SK-N-SH treated with all-trans-retinoic acid at 6 μM for 48 hours (cell line): ENCODE measurements around the gene GMEB2.
A peak's percentile ranks its signal among the peaks of the same experiment; 100 is the strongest.
"Not testable (repeated sequence)": the region's sequence is repeated elsewhere in the genome, so short reads cannot be mapped to it uniquely, and the experiment has no call there.

ENCODE experiments used
- ATAC-seq: fragments of 200-7000 bp; cut with Tn5 transposase; 3 replicates; pipeline ENCODE4 v1.9.1; 2020; ENCODE audit warnings: mild to moderate bottlenecking, moderate library complexity
- ARNTL ChIP-seq: fragments of 450-650 bp; formaldehyde crosslinking; IDR thresholded peaks from 2 replicates; pipeline ENCODE4 v1.5.0; 2020; ENCODE audit warnings: low read depth, mild to moderate bottlenecking, moderate library complexity, borderline replicate concordance
- BACH2 ChIP-seq: fragments of 250-450 bp; sonication (Bioruptor Pico); IDR thresholded peaks from 2 replicates; pipeline ENCODE4 v1.9.0; 2021; ENCODE audit warnings: mild to moderate bottlenecking, borderline replicate concordance
- CSRNP3 ChIP-seq: fragments of 250-450 bp; sonication (Bioruptor Pico); IDR thresholded peaks from 2 replicates; pipeline ENCODE4 v1.5.1; 2021; ENCODE audit warnings: mild to moderate bottlenecking, moderate library complexity
- ESRRG ChIP-seq: fragments of 250-450 bp; sonication (Bioruptor Pico); IDR thresholded peaks from 2 replicates; pipeline ENCODE4 v1.6.1; 2021; ENCODE audit warnings: mild to moderate bottlenecking
- ISL1 ChIP-seq: fragments of 250-450 bp; sonication (Bioruptor Pico); IDR thresholded peaks from 2 replicates; pipeline ENCODE4 v2.1.2; 2022; ENCODE audit warnings: mild to moderate bottlenecking, moderate library complexity
- OSR1 ChIP-seq: fragments of 250-450 bp; sonication (Bioruptor Pico); IDR thresholded peaks from 2 replicates; pipeline ENCODE4 v1.8.0; 2022; ENCODE audit warnings: moderate library complexity, mild to moderate bottlenecking, inconsistent platforms
- PATZ1 ChIP-seq: fragments of 250-450 bp; sonication (Bioruptor Pico); IDR thresholded peaks from 2 replicates; pipeline ENCODE4 v1.8.0; 2020; ENCODE audit warnings: mild to moderate bottlenecking, moderate library complexity, borderline replicate concordance
- POU6F1 ChIP-seq: fragments of 250-450 bp; sonication (Bioruptor Pico); IDR thresholded peaks from 2 replicates; pipeline ENCODE4 v1.8.0; 2021; ENCODE audit warnings: low read depth, mild to moderate bottlenecking, moderate library complexity, borderline replicate concordance
- PPARA ChIP-seq: fragments of 250-450 bp; sonication (Bioruptor Pico); IDR thresholded peaks from 2 replicates; pipeline ENCODE4 v1.5.0; 2020; ENCODE audit warnings: mild to moderate bottlenecking, borderline replicate concordance
- RARB ChIP-seq: fragments of 250-450 bp; sonication (Bioruptor Pico); IDR thresholded peaks from 2 replicates; pipeline ENCODE4 v1.8.0; 2021; ENCODE audit warnings: mild to moderate bottlenecking, moderate library complexity
- SNAI2 ChIP-seq: fragments of 250-450 bp; sonication (Bioruptor Pico); IDR thresholded peaks from 2 replicates; pipeline ENCODE4 v1.5.0; 2020; ENCODE audit warnings: mild to moderate bottlenecking, moderate library complexity
- TCF4 ChIP-seq: fragments of 250-450 bp; sonication (Bioruptor Pico); IDR thresholded peaks from 2 replicates; pipeline ENCODE4 v1.8.0; 2021; ENCODE audit warnings: mild to moderate bottlenecking, moderate library complexity, borderline replicate concordance
- TOX ChIP-seq: fragments of 250-450 bp; sonication (Bioruptor Pico); IDR thresholded peaks from 2 replicates; pipeline ENCODE4 v1.8.0; 2021; ENCODE audit warnings: mild to moderate bottlenecking, moderate library complexity, borderline replicate concordance
- TSHZ2 ChIP-seq: fragments of 250-450 bp; sonication (Bioruptor Pico); IDR thresholded peaks from 2 replicates; pipeline ENCODE4 v1.5.0; 2020; ENCODE audit warnings: mild to moderate bottlenecking, moderate library complexity
- ZC3H10 ChIP-seq: fragments of 250-450 bp; sonication (Bioruptor Pico); IDR thresholded peaks from 2 replicates; pipeline ENCODE4 v1.5.1; 2021; ENCODE audit warnings: mild to moderate bottlenecking, moderate library complexity
- ZFP30 ChIP-seq: fragments of 450-650 bp; formaldehyde crosslinking; IDR thresholded peaks from 2 replicates; pipeline ENCODE4 v1.5.0; 2022; ENCODE audit warnings: mild to moderate bottlenecking, moderate library complexity
- ZNF565 ChIP-seq: fragments of 450-650 bp; formaldehyde crosslinking; conservative IDR thresholded peaks from 2 replicates; pipeline ENCODE4 v1.5.0; 2020; ENCODE audit warnings: low read depth, mild to moderate bottlenecking, moderate library complexity
- ZNF70 ChIP-seq: fragments of 450-650 bp; formaldehyde crosslinking; IDR thresholded peaks from 2 replicates; pipeline ENCODE4 v1.5.0; 2020; ENCODE audit warnings: mild to moderate bottlenecking, moderate library complexity
- ZNF8 ChIP-seq: fragments of 450-650 bp; formaldehyde crosslinking; IDR thresholded peaks from 2 replicates; pipeline ENCODE4 v1.5.0; 2020; ENCODE audit warnings: mild to moderate bottlenecking, moderate library complexity
- TF ChIP-seq, protein P1 (sequence below): fragments of 250-450 bp; sonication (Bioruptor Pico); IDR thresholded peaks from 2 replicates; pipeline ENCODE4 v1.5.1; 2020; ENCODE audit warnings: low read depth, mild to moderate bottlenecking, moderate library complexity

Gene GMEB2

GRCh38 chr20:63641146-63641791 lies 14.4 kb upstream of the GMEB2 start:
- ATAC-seq: peak; percentile 9; the same call in 1 of the 3 replicates
- TF ChIP-seq TCF4 (CRISPR knock-in tag) (no peak), RARB (no peak), POU6F1 (CRISPR knock-in tag) (no peak), PATZ1 (CRISPR knock-in tag) (no peak), ZFP30 (CRISPR knock-in tag) (no peak)

- not testable (repeated sequence) for ATAC-seq
These were observed 13.8 kb upstream of the GMEB2 start for GRCh38 chr20:63640686-63641085.

GRCh38 chr20:63640086-63640485 lies 13.2 kb upstream of the GMEB2 start:
- no peak for TF ChIP-seq SNAI2 (CRISPR knock-in tag)
- no peak for TF ChIP-seq ZNF70 (CRISPR knock-in tag)
- TF ChIP-seq ISL1 (CRISPR knock-in tag): no peak
- TF ChIP-seq ARNTL: no peak
- no peak for ATAC-seq

GRCh38 chr20:63639093-63639975 lies 12.4 kb upstream of the GMEB2 start:
- TF ChIP-seq, protein P1, sequence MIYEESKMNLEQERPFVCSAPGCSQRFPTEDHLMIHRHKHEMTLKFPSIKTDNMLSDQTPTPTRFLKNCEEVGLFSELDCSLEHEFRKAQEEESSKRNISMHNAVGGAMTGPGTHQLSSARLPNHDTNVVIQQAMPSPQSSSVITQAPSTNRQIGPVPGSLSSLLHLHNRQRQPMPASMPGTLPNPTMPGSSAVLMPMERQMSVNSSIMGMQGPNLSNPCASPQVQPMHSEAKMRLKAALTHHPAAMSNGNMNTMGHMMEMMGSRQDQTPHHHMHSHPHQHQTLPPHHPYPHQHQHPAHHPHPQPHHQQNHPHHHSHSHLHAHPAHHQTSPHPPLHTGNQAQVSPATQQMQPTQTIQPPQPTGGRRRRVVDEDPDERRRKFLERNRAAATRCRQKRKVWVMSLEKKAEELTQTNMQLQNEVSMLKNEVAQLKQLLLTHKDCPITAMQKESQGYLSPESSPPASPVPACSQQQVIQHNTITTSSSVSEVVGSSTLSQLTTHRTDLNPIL (CRISPR knock-in tag): no peak
- TF ChIP-seq ZNF70 (CRISPR knock-in tag) (no peak), BACH2 (CRISPR knock-in tag) (no peak), TOX (CRISPR knock-in tag) (no peak), CSRNP3 (CRISPR knock-in tag) (no peak), POU6F1 (CRISPR knock-in tag) (no peak), ESRRG (CRISPR knock-in tag) (no peak), OSR1 (CRISPR knock-in tag) (no peak), PPARA (CRISPR knock-in tag) (no peak), PATZ1 (CRISPR knock-in tag) (no peak), ISL1 (CRISPR knock-in tag) (no peak), RARB (no peak), ZNF8 (no peak), ZNF565 (CRISPR knock-in tag) (no peak), SNAI2 (CRISPR knock-in tag) (no peak), ZC3H10 (CRISPR knock-in tag) (no peak), TSHZ2 (CRISPR knock-in tag) (no peak), ZFP30 (CRISPR knock-in tag) (no peak)
- no peak for ATAC-seq
